ENCODE data around the gene DENND1C. TPM values are rescaled to one million over a fixed set of nuclear protein-coding genes. Genes with fewer than 3 reads are reported as not detected.

Gene DENND1C
- polyA plus RNA-seq, 3 donors: 11.2 to 60.2 (median 20.5) TPM

DNA sequence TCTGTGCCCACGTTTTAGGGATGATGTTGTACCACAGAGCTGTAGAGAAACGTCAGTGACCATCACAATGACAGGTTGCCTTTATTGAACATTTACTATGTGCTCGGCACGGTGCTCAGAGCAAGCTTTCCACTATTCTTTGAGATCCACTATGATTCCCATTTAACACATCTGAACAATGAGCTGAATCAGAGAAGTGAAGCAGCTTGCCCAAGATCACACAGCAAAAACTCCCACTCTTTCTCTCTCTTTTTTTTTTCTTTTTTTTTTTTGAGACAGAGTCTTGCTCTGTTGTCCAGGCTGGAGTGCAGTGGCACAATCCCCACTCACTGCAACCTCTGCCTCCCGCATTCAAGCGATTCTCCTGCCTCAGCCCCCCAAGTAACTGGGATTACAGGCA lies 41.1 kb upstream of the DENND1C start:
- Mint-ChIP-seq H3K4me3 (no peak overlapping the region), H3K27me3 (ENCODE audit: low read depth in 3 of 3) (peaks cover 4 to 17% (median 16%) of the 10 kb centered on the region in 3 donors), H3K27ac (peak overlapping the region in 3 of 7 donors; percentile 50 to 90 (median 75)), H3K4me1 (peaks cover 20% of the 10 kb centered on the region), H3K36me3 (no peaks in the 10 kb centered on the region), H3K9me3 (peaks cover 0 to 1% (median 0%) of the 10 kb centered on the region in 7 donors)
- peak overlapping the region; percentile 2 for H3K9ac ChIP-seq (ENCODE audit: insufficient read depth, low read length, poor library complexity, severe bottlenecking)
- DNase-seq: no peak
- no peak overlapping the region for H2AFZ ChIP-seq (ENCODE audit: insufficient read depth, low read depth, low read length, poor library complexity, severe bottlenecking)
- no peak overlapping the region for H3K4me3 ChIP-seq (replicated peaks in 1 of 3; ENCODE audit: low read depth in 2 of 3, low read length in 3 of 3)
- no peaks in the 10 kb centered on the region for H3K27me3 ChIP-seq (ENCODE audit: control insufficient read depth in 2 of 2, insufficient read depth in 2 of 2, low read length in 2 of 2)
- no peaks in the 10 kb centered on the region for H3K79me2 ChIP-seq (ENCODE audit: insufficient read depth, low read length)
- H3K36me3 ChIP-seq (replicated peaks in 1 of 2; ENCODE audit: control insufficient read depth in 1 of 2, insufficient read depth in 2 of 2, low read length in 2 of 2): no peaks in the 10 kb centered on the region
- H3K27ac ChIP-seq (ENCODE audit: low read depth in 1 of 2, low read length in 2 of 2): peak overlapping the region in 1 of 2 donors; percentile 42
- intact Hi-C loops (cut with micrococcal nuclease): no loop called here
- no peak overlapping the region for H3K4me2 ChIP-seq (replicated peaks; ENCODE audit: extremely low read depth, low read length, poor library complexity, severe bottlenecking)
- TF ChIP-seq, protein P1, sequence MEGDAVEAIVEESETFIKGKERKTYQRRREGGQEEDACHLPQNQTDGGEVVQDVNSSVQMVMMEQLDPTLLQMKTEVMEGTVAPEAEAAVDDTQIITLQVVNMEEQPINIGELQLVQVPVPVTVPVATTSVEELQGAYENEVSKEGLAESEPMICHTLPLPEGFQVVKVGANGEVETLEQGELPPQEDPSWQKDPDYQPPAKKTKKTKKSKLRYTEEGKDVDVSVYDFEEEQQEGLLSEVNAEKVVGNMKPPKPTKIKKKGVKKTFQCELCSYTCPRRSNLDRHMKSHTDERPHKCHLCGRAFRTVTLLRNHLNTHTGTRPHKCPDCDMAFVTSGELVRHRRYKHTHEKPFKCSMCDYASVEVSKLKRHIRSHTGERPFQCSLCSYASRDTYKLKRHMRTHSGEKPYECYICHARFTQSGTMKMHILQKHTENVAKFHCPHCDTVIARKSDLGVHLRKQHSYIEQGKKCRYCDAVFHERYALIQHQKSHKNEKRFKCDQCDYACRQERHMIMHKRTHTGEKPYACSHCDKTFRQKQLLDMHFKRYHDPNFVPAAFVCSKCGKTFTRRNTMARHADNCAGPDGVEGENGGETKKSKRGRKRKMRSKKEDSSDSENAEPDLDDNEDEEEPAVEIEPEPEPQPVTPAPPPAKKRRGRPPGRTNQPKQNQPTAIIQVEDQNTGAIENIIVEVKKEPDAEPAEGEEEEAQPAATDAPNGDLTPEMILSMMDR (IDR thresholded peaks at IDR 0.05): no peak
- H3K9me3 ChIP-seq (replicated peaks in 1 of 2; ENCODE audit: control insufficient read depth in 1 of 2, insufficient read depth in 1 of 2, low read length in 2 of 2): no peaks in the 10 kb centered on the region
- WGBS (ENCODE audit: insufficient coverage): 93% methylated on average over 4 of the region's 6 CpGs
- H4K20me1 ChIP-seq (ENCODE audit: insufficient read depth, low read length): no peaks in the 10 kb centered on the region
- peaks cover 18 to 20% of the 10 kb centered on the region in 2 donors for H3K4me1 ChIP-seq (ENCODE audit: control insufficient read depth in 1 of 2, insufficient read depth in 2 of 2, low read length in 2 of 2)

DNA sequence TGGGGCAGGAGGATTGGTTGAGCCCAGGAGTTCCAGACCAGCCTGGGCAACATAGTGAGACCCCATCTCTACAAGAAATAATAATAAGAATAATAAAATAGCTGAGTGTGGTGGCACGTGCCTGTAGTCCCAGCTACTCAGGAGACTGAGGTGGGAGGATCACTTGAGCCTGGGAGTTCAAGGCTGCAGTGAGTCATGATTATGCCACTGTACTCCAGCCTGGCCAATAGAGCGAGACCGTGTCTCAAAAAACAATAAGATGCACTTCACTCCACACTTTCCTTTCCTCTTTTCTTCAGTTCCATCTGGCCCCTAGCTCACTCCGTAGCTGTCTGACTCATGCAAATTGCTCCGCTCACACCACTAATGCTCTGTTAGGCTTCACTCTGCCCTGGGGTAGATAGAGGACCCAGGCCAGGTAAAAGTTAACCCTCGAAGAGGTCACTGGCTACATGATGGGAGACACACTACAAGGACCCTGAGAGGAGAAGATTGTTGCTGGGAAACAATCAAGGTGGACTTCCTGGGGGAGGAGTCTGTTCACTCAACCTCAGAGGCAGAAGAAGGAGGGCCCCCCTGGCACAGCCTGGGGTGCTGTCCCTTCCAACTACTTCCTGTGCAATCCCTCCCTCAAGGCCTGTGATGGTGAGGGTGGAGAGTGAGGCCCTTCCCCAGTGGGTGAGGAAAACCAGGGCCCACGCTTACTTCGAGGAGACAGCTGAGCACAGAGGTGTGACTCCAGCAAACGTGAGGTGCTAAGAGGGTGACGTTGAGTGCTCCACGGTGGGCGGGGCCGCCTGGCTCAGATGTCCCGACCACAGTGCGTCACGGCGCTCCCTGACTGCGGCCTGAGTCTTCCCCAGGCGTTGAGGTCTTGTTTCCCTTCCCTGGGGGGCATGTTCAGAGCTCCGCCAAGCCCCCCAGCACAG lies 40.4 kb upstream of the DENND1C start:
- H3K27ac ChIP-seq (ENCODE audit: low read depth in 1 of 2, low read length in 2 of 2): peak overlapping the region in 1 of 2 donors; percentile 42
- 56% methylated on average over 15 of the region's 20 CpGs for WGBS (ENCODE audit: insufficient coverage)

More for the DNA sequence above, 40.4 kb upstream of the DENND1C start:
- TF ChIP-seq, protein P1 (IDR thresholded peaks at IDR 0.05): no peak
- intact Hi-C loops (cut with micrococcal nuclease): no loop called here
- H3K36me3 Mint-ChIP-seq: no peaks in the 10 kb centered on the region
- H3K27me3 ChIP-seq (ENCODE audit: control insufficient read depth in 2 of 2, insufficient read depth in 2 of 2, low read length in 2 of 2): no peaks in the 10 kb centered on the region
- H3K4me3 Mint-ChIP-seq: peak overlapping the region in 1 of 2 donors; percentile 72
- H3K27me3 Mint-ChIP-seq (ENCODE audit: low read depth in 3 of 3): peaks cover 5 to 23% (median 18%) of the 10 kb centered on the region in 3 donors
- H4K20me1 ChIP-seq (ENCODE audit: insufficient read depth, low read length): no peaks in the 10 kb centered on the region
- peak overlapping the region; percentile 25 for H3K4me2 ChIP-seq (replicated peaks; ENCODE audit: extremely low read depth, low read length, poor library complexity, severe bottlenecking)
- no peaks in the 10 kb centered on the region for H3K79me2 ChIP-seq (ENCODE audit: insufficient read depth, low read length)
- peaks cover 18 to 26% of the 10 kb centered on the region in 2 donors for H3K4me1 ChIP-seq (ENCODE audit: control insufficient read depth in 1 of 2, insufficient read depth in 2 of 2, low read length in 2 of 2)
- H3K36me3 ChIP-seq (replicated peaks in 1 of 2; ENCODE audit: control insufficient read depth in 1 of 2, insufficient read depth in 2 of 2, low read length in 2 of 2): no peaks in the 10 kb centered on the region
- H3K9me3 ChIP-seq (replicated peaks in 1 of 2; ENCODE audit: control insufficient read depth in 1 of 2, insufficient read depth in 1 of 2, low read length in 2 of 2): no peaks in the 10 kb centered on the region
- H2AFZ ChIP-seq (ENCODE audit: insufficient read depth, low read depth, low read length, poor library complexity, severe bottlenecking): peak overlapping the region; percentile 37
- peaks cover 0 to 1% (median 0%) of the 10 kb centered on the region in 7 donors for H3K9me3 Mint-ChIP-seq
- DNase-seq: peak; percentile 82 to 94 (median 84)
- peaks cover 25% of the 10 kb centered on the region for H3K4me1 Mint-ChIP-seq
- H3K9ac ChIP-seq (ENCODE audit: insufficient read depth, low read length, poor library complexity, severe bottlenecking): peak overlapping the region; percentile 2
- H3K27ac Mint-ChIP-seq: peak overlapping the region in 6 of 7 donors; percentile 73 to 90 (median 84)
- H3K4me3 ChIP-seq (replicated peaks in 1 of 3; ENCODE audit: low read depth in 2 of 3, low read length in 3 of 3): peak overlapping the region in 1 of 3 experiments; percentile 36

Data from CD14-positive monocyte (primary cell).